Putamen (tissue), 1 donor: ENCODE measurements around the gene RAP1A.
"Not testable (repeated sequence)": the region's sequence is repeated elsewhere in the genome, so short reads cannot be mapped to it uniquely, and the experiment has no call there.

ENCODE experiments used
- DNase-seq: peaks from one replicate; pipeline ENCODE4 v3.0.0-alpha.2; 2016; ENCODE audit warnings: low spot score

The RAP1A gene

DNA sequence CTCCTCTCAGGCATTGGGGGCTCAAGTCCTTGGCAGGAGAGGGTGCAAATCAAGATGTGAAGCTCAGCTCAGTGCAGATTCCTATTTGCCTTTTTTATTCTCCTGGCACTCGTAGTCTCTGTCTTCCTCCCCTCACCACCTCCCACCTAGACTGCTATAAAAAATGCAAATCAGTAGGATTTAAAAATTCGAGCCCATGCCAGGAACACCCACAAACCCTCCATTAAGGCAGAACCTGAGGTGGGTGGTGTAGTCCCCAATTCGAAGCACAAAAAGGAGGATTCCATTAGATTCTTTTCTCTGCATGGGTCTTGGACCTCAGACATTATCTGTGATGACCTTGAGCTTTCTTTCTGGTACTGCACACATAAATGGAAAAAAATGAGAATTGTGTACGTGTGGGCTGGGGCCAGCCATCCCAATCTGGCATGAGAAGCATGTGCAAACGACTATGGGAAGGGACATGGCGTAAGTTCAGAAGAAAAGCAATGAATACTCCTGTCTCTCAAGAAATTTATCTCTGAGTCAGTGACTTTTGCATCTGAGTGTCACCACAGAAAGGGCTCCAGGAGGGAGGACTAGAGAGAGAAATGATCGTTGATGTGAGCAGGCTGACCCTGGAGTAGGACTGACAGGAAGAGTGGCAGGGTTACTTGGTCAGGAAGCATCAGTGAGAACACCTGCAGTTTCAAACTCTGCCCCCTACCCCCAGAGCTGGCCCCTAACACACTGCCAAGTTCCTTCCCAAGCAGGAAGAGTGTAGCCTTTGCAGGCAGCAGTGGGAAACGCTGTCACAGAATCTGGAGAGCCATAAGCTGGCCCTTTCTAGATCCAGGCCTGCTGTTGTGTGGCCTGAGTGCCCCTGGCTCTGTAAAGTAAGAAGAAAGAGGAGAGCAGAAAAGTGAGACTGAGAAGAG is 117.9 kb downstream of the RAP1A start:
- DNase-seq, result peak; percentile 78

DNA sequence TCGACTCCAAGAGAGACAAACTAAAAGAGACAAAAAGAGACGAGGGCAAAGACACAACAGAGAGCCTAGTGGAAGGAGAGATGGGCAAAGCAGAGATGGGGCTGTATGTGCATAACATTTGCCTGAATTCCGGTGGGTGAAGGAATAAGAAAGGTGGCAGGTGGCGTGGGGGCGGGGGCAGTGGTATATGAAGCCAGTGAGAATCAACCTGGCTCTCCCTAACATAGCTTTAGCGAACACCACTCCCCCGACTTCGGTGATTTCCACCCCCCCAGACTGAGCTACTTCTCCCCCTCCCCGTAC is 118.5 kb downstream of the RAP1A start:
- DNase-seq, result no peak

DNA sequence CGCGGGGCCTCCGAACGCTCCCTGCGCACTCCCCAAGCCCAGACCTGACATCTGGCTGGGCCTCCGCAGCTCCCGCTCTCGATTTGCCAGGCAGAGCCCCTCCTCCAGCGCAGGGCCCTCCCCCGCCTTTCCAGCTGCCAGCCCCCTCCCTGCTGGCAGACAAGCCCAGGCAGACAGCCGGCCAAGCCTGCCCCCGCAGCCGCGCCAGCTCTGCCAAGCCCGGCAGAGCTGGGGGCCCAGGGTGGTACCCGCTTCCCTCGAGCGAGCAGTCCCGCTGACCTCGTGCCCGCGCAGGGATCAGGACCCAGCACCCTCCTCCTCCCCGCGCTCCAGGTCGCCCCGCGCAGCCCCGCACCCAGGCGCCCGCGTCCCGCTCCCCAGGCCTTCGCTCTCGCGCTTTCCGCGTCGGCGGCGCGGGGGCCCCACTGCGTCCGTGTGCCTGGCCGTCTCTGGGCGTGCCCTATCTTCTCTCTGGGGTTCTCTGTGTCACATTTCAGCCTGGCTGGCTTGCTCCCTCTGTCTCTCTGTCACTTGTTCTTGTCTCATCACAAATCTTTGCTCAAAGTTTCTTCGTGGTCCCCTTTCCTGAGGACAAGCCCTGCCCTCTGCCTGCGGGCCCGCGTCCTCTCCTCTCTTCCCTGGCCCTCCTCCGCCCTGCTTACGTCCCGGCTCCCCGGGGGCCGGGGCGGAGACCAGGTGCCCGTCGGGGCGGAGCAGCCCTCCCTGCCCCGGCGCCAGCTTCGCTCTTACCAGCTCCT is 119.0 kb downstream of the RAP1A start:
- peak; percentile 80 for DNase-seq

DNA sequence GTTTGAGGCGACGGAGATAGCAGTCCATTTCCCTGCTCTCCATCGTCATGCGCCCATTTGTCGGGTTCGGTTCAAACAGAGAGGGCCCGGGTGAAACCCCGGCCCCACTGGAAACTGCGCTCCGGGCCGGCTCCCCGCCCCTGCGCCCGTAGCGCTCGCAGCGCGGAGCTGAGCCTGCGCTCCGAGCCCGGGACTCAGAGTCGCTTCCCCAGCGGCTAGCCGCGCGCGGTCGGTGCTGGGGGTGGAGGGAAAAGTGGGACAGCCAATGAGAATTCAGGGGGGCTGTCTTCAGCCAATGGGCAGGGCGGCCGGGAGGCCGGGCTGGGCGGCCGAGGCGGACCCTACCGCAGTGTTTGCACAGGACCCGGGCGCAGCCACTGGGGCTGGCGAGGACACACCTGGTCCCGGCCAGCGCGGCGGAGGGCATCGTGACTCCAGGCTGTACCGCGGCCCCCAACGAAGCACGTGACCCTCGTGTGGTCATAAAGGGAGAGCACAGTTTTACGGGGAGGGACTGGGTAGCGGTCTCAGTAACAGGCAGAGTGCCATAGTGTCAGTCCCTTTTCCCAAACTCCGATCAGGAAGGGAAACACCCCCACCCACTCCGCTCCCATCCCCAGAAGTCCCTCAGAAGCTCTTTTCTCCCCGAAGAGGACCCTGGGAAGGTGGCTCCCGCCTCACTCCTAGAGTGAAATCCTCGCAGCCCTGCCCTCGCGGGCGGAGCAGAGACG is 119.8 kb downstream of the RAP1A start, which contains the start of gene INKA2:
Gene INKA2, minus strand, starts transcription at position 202 of the 731 bp plus-strand sequence. Its CDS starts 153 bp downstream, at position 49.
- peak; percentile 89 for DNase-seq

DNA sequence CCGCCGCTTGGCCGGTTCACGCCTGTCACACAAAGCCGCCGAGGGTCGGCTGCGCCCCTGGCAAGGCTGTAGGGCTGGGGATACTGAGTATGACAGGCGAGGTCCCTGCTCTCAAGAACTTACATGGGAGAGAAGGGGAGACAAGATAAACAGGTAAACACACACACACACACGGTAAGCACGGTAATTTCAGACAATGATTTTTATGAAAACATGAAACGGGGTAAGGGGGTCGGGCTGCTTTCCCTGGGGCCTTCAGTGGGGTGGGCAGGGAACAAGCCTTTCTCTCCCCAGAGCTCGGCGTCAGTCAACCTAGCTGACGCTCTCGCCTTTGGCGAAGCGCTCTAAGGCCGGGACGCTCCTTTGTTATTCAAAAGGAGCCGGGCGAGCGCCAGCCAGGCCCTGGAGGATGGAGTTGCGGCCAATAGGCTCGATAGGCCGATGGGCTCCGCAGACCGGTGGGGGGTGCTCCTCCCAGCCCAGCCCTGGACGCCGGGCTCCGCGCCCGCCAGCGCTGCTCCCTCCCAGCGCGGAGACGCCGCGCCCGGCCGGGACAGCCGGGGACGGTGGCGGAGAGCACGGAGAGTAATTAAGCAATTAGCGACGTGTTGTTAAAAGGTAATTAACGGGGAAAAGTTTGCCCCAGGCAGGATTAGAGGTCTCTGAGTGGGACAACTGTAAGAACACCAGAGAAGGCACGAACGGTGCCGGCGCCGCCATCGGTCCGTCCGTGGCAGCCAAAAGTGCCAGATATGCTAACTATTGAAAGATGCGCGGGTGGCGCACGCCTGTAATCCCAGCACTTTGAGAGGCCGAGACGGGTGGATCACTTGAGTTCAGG is 120.6 kb downstream of the RAP1A start:
- DNase-seq, result peak; percentile 58

DNA sequence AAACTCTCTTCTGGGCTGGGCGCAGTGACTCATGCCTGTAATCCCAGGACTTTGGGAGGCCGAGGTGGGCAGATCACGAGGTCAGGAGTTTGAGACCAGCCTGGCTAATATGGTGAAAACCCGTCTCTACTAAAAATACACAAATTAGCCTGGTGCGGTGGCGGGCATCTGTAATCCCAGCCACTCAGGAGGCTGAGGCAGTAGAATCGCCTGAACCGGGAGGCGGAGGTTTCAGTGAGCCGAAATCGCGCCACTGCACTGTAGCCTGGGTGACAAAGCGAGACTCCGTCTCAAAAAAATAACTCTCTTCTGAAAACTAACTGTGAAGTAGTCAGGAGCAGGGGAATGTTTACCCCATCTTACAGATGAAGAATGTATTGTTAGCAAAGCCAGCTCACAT is 122.7 kb downstream of the RAP1A start:
- DNase-seq, result not testable (repeated sequence)

DNA sequence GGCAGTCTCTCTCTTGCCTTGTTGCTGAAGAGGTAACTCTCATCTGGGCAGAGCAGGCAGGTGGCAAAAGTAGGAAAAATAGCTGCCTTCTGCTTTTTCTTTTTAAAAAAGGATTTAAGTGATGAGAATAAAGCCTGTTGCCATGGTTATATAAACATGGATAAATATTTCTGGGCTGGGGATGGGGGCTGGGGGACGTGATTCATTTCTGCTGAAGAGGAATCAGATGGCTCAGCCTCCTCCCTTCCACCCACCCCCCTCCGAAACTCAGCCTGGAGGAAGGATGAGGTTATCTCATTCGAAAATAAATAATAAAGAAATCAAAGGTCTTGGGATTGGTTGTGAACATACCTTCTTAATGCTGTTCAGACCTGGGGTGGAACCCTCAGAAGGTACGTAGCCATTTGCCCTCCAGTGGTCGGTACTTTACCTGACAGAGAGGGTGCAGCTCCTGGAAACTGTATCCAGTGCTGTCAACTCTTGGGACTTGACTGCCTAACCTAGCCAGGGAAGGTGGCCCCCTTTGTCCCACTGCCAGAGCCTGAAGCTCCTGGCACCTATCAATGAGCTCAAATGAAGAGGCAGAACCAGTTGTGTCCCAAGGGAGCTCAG is 123.5 kb downstream of the RAP1A start:
- no peak for DNase-seq

DNA sequence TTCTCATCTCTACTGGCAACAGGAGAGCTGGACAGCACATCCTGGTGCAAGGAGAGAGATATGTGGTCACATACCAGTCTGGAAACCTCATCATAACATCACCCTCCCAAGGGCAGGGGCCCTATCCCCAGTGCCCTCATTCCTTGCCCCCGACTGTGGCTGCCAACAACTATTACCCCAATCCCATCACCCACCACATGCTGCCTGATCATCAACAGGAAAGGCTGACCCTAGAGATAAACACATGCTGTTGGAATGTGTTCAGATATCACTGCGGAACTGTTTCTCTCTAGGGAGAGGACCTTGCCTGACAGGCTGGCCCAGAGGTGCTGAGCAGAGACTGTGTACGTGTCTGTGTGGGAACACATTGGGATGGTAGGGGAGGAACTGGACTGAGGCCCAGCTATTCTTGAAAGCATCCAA is 124.1 kb downstream of the RAP1A start:
- DNase-seq, result no peak

DNA sequence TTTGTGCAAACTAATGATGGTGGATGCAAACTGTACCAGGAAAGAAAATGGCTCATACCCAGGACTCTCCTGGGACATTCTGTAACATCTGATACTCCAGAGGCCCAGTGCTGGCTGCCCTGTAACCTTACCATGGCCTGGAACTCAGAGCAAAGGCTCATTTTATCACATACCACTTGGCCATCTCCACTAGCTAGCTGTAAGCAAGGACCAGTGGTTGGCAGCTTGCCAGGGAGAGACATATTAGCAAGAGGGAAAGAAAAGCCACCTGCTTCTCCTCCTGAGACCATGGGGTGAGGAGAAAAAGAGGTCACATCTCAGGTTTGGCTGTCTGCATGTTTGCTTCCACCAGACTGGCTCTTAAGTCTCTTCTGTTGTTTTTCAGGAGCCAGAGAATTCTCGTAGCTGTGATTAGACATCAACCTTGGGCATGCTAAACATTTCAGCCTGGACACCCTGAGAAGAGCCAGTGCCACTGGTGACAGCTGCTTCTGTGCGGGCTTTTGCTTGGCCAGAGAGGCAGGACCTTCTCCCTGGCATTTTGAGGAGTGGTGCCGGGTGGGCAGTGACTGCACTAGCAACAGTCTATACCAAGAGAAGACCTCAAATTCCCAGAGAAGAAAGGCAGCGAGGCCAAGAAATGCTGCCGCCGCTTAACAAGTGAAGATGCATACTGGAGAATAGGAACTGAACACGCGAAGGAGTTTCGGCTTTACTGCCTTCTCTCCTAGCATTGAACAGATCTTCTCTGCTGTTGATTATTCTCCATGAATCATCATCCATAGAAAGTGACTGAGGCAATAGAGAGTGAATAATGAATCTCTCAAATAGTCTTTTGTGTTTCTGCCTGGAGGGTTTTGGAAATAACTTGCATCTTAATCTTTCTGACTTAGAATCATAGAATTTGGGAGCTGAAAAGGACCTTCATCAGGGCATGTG is 126.4 kb downstream of the RAP1A start:
- DNase-seq, result no peak

DNA sequence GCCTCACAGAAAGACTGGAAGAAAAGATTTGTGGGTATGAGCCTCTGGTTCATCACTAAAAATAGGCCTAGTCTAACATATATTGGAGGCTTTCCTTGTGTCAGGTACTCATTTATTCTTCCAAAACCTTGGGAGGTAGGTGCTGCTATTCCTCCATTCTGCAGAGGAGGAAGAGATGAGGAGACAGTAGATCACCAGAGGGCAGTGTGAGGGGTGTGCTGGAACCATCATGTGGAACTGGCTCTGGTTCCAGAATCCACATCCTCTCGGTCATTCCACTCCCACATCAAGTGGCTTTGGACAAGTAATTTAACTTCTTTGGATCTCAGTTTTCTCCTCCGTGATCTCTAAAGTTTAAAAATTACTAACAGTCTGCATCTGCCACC is 127.0 kb downstream of the RAP1A start:
- DNase-seq, result no peak

DNA sequence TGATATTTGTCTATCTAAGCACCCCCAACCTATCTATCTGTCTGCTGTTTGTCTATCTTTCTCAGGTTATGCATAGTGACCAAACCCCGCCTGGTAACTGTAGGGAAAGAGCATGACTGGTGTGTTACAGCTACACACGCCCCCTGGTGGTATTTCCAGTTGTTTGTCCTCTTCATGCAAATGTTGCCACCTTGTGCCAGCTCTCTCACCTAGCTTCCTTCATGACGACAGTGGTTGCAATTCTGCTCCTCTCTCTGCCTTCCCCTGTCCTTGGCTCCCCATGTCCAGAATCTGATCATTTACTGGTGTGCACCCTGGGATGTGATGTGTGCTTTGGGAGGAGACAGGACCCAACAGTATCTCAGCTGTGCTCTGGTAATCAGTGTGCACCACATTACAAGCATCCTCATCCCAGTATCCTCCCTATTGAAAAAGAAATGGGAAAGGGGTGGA is 127.7 kb downstream of the RAP1A start:
- DNase-seq, result no peak

DNA sequence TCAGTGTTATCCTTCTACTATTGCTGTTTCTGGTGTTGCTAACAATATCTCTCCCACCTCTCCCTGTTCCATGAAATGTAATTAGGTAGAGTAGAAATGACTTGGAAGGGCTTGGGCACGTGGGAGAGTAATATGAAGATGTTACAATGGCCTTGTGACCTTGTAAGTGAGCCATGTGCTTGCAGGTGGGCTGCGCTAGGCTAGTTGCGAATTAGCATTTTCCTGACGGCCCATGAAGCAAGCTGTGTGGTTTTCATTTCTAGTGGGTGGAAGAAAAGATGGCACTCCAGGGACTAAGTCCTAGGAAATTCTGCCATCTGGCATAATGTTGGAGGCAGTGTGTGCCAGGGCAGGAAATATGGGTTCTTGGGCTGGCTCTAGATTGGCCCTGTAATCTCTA is 128.4 kb downstream of the RAP1A start:
- DNase-seq, result no peak

DNA sequence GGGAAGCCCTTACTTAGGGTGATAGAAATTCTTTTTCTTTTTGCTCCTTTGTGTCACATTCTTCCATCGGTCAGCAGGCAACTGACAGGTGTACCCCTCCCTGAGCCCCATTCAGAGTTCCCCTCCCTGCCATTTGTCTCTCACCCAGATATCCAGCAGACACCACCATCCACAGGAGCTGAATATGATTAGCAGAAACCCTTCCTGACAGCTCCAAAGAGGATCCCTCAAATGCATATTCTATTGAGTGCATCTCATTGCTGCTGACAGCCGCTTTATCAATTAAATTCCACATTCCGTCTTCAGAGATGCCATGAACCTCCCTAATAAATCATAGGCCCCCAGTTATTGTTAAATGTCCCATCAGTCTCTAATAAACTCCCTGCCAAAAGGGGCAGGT is 130.0 kb downstream of the RAP1A start:
- no peak for DNase-seq

DNA sequence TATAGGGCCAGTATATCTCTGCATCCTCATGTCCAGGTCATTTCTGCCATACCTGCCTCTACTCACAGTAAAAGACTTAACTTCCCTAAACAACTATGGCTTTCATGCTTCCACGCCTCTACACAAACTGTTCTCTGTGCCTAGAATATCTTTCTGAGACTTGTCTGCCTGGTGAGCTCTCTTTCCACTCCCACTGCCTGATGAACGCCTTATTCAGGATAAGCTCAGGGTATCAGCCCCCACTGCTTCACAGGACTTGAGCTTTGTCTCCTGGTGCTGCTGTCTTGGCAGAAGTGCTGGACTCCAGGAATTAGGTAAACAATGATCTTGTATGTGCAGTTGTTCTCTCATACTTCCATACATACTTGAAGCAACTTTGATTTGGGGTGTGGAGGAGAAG is 131.3 kb downstream of the RAP1A start:
- DNase-seq, result no peak

DNA sequence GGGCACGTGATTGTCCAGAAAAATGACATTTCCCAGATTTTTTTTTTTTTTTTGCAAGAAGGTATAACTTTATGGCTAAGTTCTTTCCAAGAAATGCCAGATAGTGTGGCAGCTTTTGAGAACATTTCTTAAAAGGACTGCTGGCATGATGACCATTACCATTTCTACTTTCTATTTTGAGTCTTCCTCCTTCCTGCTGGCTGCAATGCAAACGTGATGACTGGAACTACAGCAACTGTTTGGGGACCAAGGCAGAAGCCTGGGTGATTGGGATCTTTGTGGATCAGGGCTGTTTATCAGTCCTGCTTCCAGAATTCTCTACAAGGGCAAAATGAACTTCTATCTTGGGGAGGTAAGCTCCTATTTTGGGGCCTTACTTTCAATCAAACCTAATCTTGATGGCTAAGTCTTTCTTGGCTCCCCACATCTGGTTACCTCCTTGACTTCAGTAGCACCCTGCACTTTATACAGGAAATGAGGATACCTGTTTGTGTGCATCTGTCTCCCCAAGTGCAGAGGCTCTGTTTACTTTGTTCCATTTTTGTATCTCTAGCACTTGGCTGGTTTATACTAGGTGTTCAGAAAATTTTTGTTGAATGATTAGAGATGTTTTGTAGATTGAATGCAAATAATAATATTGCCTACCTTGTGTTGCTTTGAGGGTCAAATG is 132.5 kb downstream of the RAP1A start:
- no peak for DNase-seq

DNA sequence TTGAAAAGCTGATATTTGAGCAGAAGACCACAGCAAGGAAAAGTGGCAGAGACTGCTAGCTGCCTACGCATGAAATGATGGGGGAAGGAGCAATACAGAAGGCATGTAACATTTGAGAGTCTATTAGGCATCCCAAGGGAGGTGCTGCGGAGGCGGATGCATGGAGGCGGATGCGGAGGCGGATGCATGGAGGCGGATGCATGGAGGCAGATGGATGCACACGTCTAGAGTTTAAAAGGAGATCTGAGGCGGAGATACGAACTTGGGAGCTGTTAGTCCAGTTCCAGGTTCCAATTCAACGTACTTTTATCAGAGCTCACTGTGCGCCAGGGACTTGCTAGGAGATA is 135.4 kb downstream of the RAP1A start:
- DNase-seq, result peak; percentile 59

DNA sequence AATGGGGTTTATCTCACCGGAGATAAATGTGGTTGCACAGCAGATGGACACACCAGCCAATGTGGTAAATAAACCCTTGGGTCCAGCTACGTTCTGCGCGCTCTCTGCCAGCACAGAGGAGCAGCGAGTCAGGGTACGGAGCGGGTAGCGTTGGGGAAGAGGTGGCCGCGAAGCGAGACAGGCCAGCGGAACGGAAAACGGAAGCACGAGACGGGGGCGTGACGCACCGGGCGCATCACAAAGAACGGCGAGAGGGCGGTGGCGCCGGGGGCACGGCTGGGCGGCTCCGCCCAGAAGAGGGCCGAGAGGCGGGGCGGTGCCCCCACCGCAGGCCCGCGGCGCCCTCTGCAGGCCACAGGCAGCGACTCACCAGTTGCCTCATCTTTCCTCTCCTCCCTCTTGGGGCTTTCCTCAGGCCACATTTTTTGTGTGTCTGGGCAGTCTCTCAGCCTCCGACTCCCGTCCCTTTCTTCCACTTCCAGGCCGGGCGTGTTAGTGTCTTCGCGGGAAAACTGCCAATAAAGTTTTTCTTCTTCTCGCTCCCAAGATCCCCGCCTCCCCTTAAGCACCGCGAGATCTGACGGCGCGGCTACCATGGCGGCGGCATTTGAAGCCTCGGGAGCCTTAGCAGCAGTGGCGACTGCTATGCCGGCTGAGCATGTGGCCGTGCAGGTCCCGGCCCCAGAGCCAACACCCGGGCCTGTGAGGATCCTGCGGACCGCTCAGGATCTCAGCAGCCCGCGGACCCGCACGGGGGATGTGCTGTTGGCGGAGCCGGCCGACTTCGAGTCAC is 135.9 kb downstream of the RAP1A start, which contains the start of gene DDX20:
Gene DDX20, plus strand, starts transcription at position 571 of the 793 bp plus-strand sequence. Its CDS starts 24 bp downstream, at position 595.
- peak; percentile 90 for DNase-seq

DNA sequence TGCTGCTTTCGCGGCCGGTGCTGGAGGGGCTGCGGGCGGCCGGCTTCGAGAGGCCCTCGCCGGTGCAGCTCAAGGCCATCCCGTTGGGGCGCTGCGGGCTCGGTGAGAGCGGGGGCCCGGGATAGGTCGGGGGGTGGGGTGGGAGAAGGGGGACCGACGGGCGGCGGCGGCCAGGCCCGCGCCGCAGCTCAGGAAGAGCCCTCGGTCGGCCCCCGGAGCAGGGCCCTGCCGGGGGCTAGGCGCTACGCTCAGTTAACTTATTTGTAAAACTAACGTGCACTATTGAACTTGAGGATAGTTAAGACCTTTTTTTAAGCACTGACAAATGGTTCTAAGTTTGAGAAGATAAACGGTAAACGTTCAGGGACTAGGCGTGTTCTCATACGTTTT is 136.5 kb downstream of the RAP1A start:
- no peak for DNase-seq

DNA sequence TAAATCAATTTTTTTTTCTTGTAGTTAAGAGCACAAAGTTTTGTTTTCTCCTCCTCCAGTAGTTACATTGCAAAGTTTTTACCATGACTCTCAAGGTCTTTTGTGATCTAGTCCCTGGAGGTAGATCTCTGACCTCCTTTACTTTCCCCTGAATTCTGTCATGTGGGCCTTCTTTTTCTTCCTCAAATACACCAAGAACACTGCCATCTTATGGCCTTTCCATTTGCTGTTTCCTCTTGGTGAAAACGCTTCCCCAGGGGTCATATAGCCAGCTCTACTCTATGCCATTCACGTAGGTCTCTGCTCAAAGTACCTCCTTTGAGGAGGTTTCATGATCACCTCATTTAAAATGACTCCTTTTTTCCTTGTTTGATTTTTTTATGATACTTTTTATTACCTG is 138.8 kb downstream of the RAP1A start:
- DNase-seq, result no peak
